Vagina (tissue), 2 donors: ENCODE measurements around the gene MAP2K2. TPM values are rescaled to one million over a fixed set of nuclear protein-coding genes. Genes with fewer than 3 reads are reported as not detected.

Experiments used
- DNase-seq, 2 donors: peaks; one replicate each; pipeline ENCODE4 v3.0.0-alpha.2; 2017; ENCODE audit errors: extremely low spot score in 2 of 2
- H3K27ac ChIP-seq: fragments of 200-600 bp; sonication (generic); one replicate; pipeline ENCODE4 v1.5.1; 2019
- H3K27me3 ChIP-seq: fragments of 200-600 bp; sonication (generic); one replicate; pipeline ENCODE4 v1.5.1; 2019
- H3K36me3 ChIP-seq, 2 donors: fragments of 200-600 bp; sonication (generic); one replicate each; pipeline ENCODE4 v1.5.1; 2017 to 2019
- H3K4me1 ChIP-seq: fragments of 200-600 bp; sonication (generic); one replicate; pipeline ENCODE4 v1.5.1; 2019
- H3K4me3 ChIP-seq, 2 donors: fragments of 200-600 bp; sonication (generic); 1 replicate in 1 of 2; 2 replicates in 1 of 2; pipeline ENCODE4 v1.5.1; 2016 to 2019
- H3K9me3 ChIP-seq: fragments of 200-600 bp; sonication (generic); one replicate; pipeline ENCODE4 v1.5.1; 2019
- CTCF ChIP-seq, 3 experiments: fragments of 450-650 bp in 2 of 3; fragments of 200-600 bp in 1 of 3; sonication (generic) in 1 of 3; IDR thresholded peaks; one replicate each; pipeline ENCODE4 v1.5.1; 2017 to 2019; ENCODE audit warnings: antibody characterized with exemption in 3 of 3, mild to moderate bottlenecking in 2 of 3, moderate library complexity in 2 of 3
- POLR2A ChIP-seq, 2 donors: fragments of 450-650 bp; IDR thresholded peaks; one replicate each; pipeline ENCODE4 v1.6.1; 2017; ENCODE audit warnings: antibody characterized with exemption in 2 of 2, mild to moderate bottlenecking in 2 of 2, moderate library complexity in 2 of 2
- POLR2AphosphoS5 ChIP-seq, 2 donors: sonication (generic); formaldehyde crosslinking; IDR thresholded peaks; one replicate each; pipeline ENCODE4 v1.9.0; 2017; ENCODE audit warnings: antibody characterized with exemption in 2 of 2, mild to moderate bottlenecking in 2 of 2, low read depth in 1 of 2; ENCODE audit not compliant: insufficient read depth in 1 of 2
- intact Hi-C: fragments of 100-400 bp; cut with DNase I; formaldehyde crosslinking; loops from one replicate; pipeline ENCODE4 v1.15.1; 2023
- total RNA-seq: library from RNA; depleted of rRNA; stranded (reverse); fragments of >200 nt; gene quantifications from one replicate; pipeline ENCODE4 v1.2.3, GENCODE V29; 2016

MAP2K2 gene
- total RNA-seq, 1 donor from 2014 or later = 104 TPM

- intact Hi-C loops = no loop called here
- no peaks in the 10 kb centered on the region for H3K9me3 ChIP-seq
- peaks cover 0 to 24% of the 10 kb centered on the region in 2 donors for H3K36me3 ChIP-seq
- TF ChIP-seq POLR2A (IDR thresholded peaks at IDR 0.05) (no peak), CTCF (IDR thresholded peaks at IDR 0.05) (no peak), POLR2AphosphoS5 (IDR thresholded peaks at IDR 0.05; ENCODE audit: insufficient read depth in 1 of 2, low read depth in 1 of 2) (no peak)
- H3K4me3 ChIP-seq = no peak overlapping the region
- no peaks in the 10 kb centered on the region for H3K27me3 ChIP-seq
- DNase-seq = no peak
- H3K4me1 ChIP-seq = peaks cover 44% of the 10 kb centered on the region
- H3K27ac ChIP-seq = no peak overlapping the region
Observed at GRCh38 chr19:4119763-4120162, 4.2 kb downstream of the MAP2K2 start.

DNA sequence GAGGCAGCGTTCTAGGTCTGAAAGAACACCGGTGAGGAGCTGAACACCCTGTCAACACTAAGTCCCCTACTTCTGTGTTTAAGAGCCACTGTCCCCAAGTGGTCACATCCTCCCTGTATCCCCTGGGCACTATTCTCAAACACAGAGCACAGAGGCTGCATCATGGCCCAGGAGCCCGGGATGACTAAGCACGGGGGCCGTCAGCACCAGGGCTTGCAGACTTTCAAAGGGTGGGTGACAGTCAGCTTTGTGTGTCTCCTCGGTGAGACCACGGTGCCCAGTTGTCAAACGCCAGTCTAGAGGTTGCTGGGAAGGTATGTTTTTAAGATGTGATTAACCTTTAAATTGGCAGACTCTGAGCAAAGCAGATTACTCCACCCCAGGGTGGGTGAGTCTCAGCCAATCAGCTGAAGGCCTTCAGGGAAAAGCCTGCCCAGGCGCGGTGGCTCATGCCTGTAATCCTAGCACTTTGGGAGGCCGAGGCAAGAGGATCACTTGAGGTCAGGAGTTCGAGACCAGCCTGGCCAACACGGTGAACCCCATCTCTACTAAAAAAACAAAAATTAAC is 8.0 kb downstream of the MAP2K2 start:
- no peak overlapping the region for H3K27ac ChIP-seq
- intact Hi-C loops = no loop called here
- no peak for DNase-seq
- peaks cover 0 to 42% of the 10 kb centered on the region in 2 donors for H3K36me3 ChIP-seq
- no peak for TF ChIP-seq POLR2A (IDR thresholded peaks at IDR 0.05)
- no peaks in the 10 kb centered on the region for H3K27me3 ChIP-seq
- peaks cover 11% of the 10 kb centered on the region for H3K4me1 ChIP-seq
- H3K4me3 ChIP-seq = no peak overlapping the region
- no peaks in the 10 kb centered on the region for H3K9me3 ChIP-seq

GRCh38 chr19:4115050-4115817 is 8.7 kb downstream of the MAP2K2 start:
- no peak for DNase-seq
- Histone ChIP-seq H3K27ac (no peak overlapping the region), H3K27me3 (no peaks in the 10 kb centered on the region), H3K36me3 (peaks cover 0 to 46% of the 10 kb centered on the region in 2 donors), H3K4me1 (peaks cover 4% of the 10 kb centered on the region), H3K9me3 (no peaks in the 10 kb centered on the region), H3K4me3 (no peak overlapping the region)
- intact Hi-C loops = no loop called here
- TF ChIP-seq CTCF (IDR thresholded peaks at IDR 0.05) (no peak), POLR2AphosphoS5 (IDR thresholded peaks at IDR 0.05; ENCODE audit: insufficient read depth in 1 of 2, low read depth in 1 of 2) (no peak), POLR2A (IDR thresholded peaks at IDR 0.05) (no peak)

DNA sequence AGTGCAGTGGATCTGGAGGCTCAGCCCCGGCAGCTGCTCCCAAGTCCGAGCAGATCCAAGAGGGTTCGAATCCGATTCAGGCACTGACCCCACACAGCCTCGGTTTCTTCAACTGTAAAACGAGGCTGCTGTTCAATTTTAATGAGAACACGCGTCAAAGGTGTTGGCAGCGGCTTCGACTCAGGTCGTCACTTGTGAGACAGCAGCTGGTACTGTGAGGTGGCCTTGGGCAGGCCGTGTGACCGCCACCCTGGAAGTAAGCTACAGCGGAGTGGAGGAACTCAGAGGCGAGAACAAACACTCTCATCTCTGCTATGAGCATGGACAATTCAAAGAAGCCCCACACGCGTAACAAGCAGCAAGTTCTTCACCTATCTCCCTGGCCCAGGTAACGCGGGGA is 9.7 kb downstream of the MAP2K2 start:
- no peaks in the 10 kb centered on the region for H3K9me3 ChIP-seq
- H3K4me3 ChIP-seq = no peak overlapping the region
- TF ChIP-seq POLR2AphosphoS5 (IDR thresholded peaks at IDR 0.05; ENCODE audit: insufficient read depth in 1 of 2, low read depth in 1 of 2) = no peak
- TF ChIP-seq POLR2A (IDR thresholded peaks at IDR 0.05) = no peak
- no peak for TF ChIP-seq CTCF (IDR thresholded peaks at IDR 0.05)
- peaks cover 0 to 57% of the 10 kb centered on the region in 2 donors for H3K36me3 ChIP-seq
- DNase-seq = no peak
- H3K27me3 ChIP-seq = no peaks in the 10 kb centered on the region
- H3K4me1 ChIP-seq = no peaks in the 10 kb centered on the region
- intact Hi-C loops = no loop called here
- no peak overlapping the region for H3K27ac ChIP-seq

DNA sequence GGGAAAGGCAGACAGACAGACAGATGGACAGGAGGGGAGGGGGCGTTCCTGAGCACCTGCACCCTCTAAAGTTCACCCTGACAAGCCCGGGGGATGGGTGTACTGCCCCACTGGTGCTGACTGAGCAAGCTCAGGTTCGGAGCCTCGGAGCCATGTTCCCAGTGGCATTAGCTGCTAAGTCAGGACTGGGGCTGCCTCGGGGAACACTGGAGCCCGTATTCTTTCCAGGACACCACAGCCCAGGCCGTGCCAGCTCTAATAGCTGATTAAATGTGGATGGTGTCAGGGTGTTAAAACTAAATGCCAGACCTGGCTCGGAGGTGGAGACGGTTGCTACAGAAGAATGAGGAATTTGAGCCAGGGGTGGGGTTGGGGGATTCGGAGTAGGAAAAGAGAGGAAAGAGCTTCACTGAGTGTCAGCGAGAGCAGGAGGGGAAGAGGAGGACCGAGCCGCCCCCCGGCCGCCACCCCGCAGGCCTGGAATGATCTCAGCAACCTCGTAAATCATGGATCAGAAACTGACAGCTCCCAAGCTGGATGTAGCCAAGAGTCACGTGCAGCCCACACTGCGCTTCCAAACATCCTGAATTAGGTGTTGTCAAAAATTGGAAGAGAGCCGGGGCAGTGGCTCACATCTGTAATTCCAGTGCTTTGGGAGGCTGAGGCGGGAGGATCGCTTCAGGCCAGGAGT is 10.4 kb downstream of the MAP2K2 start:
- no peak for DNase-seq
- Histone ChIP-seq H3K27ac (no peak overlapping the region), H3K4me3 (no peak overlapping the region), H3K4me1 (no peaks in the 10 kb centered on the region), H3K27me3 (no peaks in the 10 kb centered on the region), H3K9me3 (no peaks in the 10 kb centered on the region), H3K36me3 (peaks cover 0 to 63% of the 10 kb centered on the region in 2 donors)
- intact Hi-C loops = no loop called here
- no peak for TF ChIP-seq POLR2A (IDR thresholded peaks at IDR 0.05)
- TF ChIP-seq POLR2AphosphoS5 (IDR thresholded peaks at IDR 0.05; ENCODE audit: insufficient read depth in 1 of 2, low read depth in 1 of 2) = no peak
- TF ChIP-seq CTCF (IDR thresholded peaks at IDR 0.05) = no peak
